ENCODE measurements around the gene ZNRD2.

DNA sequence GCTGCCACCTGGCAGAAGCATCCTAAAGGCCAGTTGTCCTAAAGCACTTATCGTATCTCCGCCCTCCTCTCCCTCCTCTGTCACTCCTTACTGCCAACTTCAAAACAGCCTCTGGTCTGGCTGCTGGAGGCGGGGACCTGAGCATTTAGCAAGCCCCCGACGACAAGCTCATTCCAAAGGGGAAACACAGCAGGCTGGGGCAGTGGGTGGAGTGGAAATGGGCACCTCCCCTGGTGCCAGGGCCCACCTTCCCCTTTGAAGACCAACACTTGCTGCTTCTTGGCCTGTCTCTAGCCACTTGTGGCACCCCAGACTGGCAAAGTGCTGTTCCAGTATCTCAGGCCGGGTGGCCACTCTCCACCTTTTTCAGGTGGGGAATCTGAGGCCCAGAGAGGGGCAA, 40.1 kb downstream of the ZNRD2 start:
- TF ChIP-seq, protein P1, sequence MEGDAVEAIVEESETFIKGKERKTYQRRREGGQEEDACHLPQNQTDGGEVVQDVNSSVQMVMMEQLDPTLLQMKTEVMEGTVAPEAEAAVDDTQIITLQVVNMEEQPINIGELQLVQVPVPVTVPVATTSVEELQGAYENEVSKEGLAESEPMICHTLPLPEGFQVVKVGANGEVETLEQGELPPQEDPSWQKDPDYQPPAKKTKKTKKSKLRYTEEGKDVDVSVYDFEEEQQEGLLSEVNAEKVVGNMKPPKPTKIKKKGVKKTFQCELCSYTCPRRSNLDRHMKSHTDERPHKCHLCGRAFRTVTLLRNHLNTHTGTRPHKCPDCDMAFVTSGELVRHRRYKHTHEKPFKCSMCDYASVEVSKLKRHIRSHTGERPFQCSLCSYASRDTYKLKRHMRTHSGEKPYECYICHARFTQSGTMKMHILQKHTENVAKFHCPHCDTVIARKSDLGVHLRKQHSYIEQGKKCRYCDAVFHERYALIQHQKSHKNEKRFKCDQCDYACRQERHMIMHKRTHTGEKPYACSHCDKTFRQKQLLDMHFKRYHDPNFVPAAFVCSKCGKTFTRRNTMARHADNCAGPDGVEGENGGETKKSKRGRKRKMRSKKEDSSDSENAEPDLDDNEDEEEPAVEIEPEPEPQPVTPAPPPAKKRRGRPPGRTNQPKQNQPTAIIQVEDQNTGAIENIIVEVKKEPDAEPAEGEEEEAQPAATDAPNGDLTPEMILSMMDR (IDR thresholded peaks at IDR 0.05), result no peak
- TF ChIP-seq POLR2A (IDR thresholded peaks at IDR 0.05), result no peak
